Aorta (tissue), 5 donors: ENCODE measurements around the gene MICAL2. TPM values are rescaled to one million over a fixed set of nuclear protein-coding genes. Genes with fewer than 3 reads are reported as not detected.

ENCODE experiments used
- ATAC-seq: fragments of 200-7000 bp; cut with Tn5 transposase; one replicate; pipeline ENCODE4 v1.9.1; 2022; ENCODE audit warnings: moderate library complexity; ENCODE audit not compliant: low FRiP score
- DNase-seq, 2 donors: peaks; one replicate each; pipeline ENCODE4 v3.0.0-alpha.2; 2020
- H3K27ac ChIP-seq, 2 donors: one replicate each; pipeline ENCODE4 v1.5.1; 2013; ENCODE audit warnings: low read length in 2 of 2, mild to moderate bottlenecking in 2 of 2, moderate library complexity in 2 of 2, control low read depth in 1 of 2, inconsistent platforms in 1 of 2, low read depth in 1 of 2
- H3K27me3 ChIP-seq, 2 donors: one replicate each; pipeline ENCODE4 v1.6.1; 2013; ENCODE audit warnings: control low read depth in 1 of 2, low read length in 1 of 2, mild to moderate bottlenecking in 1 of 2, moderate library complexity in 1 of 2; ENCODE audit not compliant: insufficient read depth in 2 of 2, control insufficient read depth in 1 of 2
- H3K36me3 ChIP-seq, 2 donors: one replicate each; pipeline ENCODE4 v1.6.1; 2013; ENCODE audit warnings: control low read depth in 1 of 2, low read length in 1 of 2, mild to moderate bottlenecking in 1 of 2; ENCODE audit not compliant: insufficient read depth in 2 of 2, control insufficient read depth in 1 of 2
- H3K4me1 ChIP-seq, 2 donors: one replicate each; pipeline ENCODE4 v1.6.1; 2013; ENCODE audit warnings: low read length in 2 of 2, control low read depth in 1 of 2, mild to moderate bottlenecking in 1 of 2, moderate library complexity in 1 of 2; ENCODE audit not compliant: insufficient read depth in 2 of 2, control insufficient read depth in 1 of 2
- H3K4me3 ChIP-seq, 2 donors: one replicate each; pipeline ENCODE4 v1.5.1; 2013; ENCODE audit warnings: low read length in 2 of 2, control low read depth in 1 of 2, mild to moderate bottlenecking in 1 of 2
- H3K9me3 ChIP-seq: one replicate; pipeline ENCODE4 v1.6.1; 2013; ENCODE audit warnings: mild to moderate bottlenecking, low read length; ENCODE audit not compliant: control insufficient read depth
- WGBS, 2 donors: extraction: QIAGEN DNeasy Blood & Tissue Kit; methylation state at CpG; one replicate each; pipeline ENCODE4 v1.1.7; 2013; 5-methylcytosine and 5-hydroxymethylcytosine counted together
- intact Hi-C, 2 donors: fragments of 100-400 bp; cut with DNase I; formaldehyde crosslinking; loops; one replicate each; pipeline versions ENCODE4 v1.14.2 to v1.15.0; 2022
- polyA plus RNA-seq, 2 donors: library from polyadenylated mRNA; stranded (reverse); fragments of 200-250 nt; gene quantifications; one replicate each; pipeline ENCODE4 v1.2.3, GENCODE V29; 2013
- total RNA-seq, 2 donors: library from RNA; stranded (reverse); fragmentation: NEBNext Ultra II Directional; extraction: Animal tissue kit (Norgen Biotek cat#: 25700); gene quantifications; one replicate each; pipeline ENCODE4 v1.2.1, GENCODE V29; 2021
- donor health status: healthy with polysubstance abuse.
- donor health status: Bipolar disorder and iron deficiency.
- donor health status: DM: no; HTN: no; CAD: no.
- donor health status: DM: no; HTN: no; CAD: no.
- donor health status: DM: yes; HTN: yes; CAD: no.

The MICAL2 gene
- total and polyA plus RNA-seq, 4 donors, result 87.7 to 605 (median 280) TPM

DNA sequence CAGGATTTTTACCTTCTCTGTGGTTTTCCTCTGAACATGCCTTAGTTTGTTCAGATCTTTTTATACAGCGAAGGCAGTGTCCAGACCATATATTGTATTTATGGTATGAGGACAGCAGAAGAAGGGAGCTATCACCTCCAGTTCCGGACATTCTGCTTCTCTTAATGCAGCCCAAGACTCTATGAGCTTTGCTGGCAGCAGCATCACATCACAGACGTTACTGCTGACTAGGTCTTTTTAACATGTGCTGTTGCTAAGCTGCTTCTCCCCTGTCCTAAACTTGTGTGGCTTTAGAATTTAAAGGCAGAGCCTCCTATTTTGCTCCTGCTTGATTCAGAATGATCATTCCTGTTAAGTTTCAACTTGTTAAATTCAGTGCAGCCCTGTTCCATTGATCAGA, 13.4 kb downstream of the MICAL2 start:
- no peak for DNase-seq
- 34% methylated on average over 3 of the region's 3 CpGs for WGBS, 2 donors
- Histone ChIP-seq H3K27ac (peak overlapping the region; percentile 25 to 64), H3K36me3 (no peaks in the 10 kb centered on the region), H3K4me1 (peaks cover 8 to 11% of the 10 kb centered on the region in 2 donors), H3K4me3 (no peak overlapping the region), H3K9me3 (no peaks in the 10 kb centered on the region), H3K27me3 (no peaks in the 10 kb centered on the region)
- intact Hi-C loops, result no loop called here
- no peak for ATAC-seq

DNA sequence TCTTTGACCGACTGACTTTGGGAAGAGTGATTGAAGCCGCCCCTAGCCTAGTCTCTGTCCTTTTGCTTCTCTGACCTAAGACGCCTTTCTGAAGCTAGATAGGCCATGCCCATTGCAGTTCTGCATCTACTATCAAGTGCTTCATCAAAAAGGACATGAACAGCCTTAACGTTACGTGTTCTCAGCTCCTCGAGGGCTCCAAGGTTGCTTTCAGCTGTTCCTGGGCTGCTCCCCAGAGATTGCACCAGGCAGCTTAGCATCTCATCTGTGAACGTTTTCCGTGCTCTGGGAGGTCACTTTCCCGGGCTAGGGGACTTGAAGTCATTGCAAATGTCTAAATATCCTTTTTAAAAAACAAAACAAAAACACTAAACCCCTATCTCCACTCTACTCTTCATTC, 13.9 kb downstream of the MICAL2 start:
- whole genome bisulfite sequencing, 2 donors, result 31 to 38% methylated on average over 9 of the region's 9 CpGs
- Histone ChIP-seq H3K36me3 (no peaks in the 10 kb centered on the region), H3K9me3 (no peaks in the 10 kb centered on the region), H3K27me3 (no peaks in the 10 kb centered on the region), H3K4me1 (peaks cover 8 to 9% of the 10 kb centered on the region in 2 donors), H3K4me3 (no peak overlapping the region), H3K27ac (peak overlapping the region in 1 of 2 donors; percentile 64)
- no peak for DNase-seq
- no peak for ATAC-seq
- intact Hi-C loops, result no loop called here

DNA sequence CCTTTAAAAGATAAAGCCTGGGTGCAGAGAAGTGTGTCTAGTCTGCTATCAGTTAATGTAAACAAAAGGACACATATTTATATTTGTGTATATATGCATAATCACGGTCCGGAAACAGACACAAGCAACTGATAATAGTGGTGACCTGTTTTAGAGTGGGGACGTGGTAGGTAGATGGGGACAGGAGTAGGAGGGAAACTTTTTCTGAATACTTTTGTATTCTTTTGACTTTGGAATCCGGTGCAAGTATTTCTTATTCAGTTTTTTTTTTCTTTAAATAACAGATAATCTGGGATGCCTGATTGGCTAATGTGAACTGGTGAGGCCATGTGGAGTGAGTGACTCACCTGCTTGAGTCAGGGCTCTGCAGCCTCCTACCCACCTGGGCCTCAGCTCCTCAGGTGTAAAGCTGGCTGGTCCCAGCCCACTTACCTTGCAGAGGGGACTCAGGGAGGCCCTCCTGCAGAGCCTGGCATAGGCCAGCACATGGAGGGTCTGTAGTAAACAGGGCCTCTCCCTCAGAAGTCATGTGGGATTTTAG, 15.3 kb downstream of the MICAL2 start:
- WGBS, 2 donors, result 13 to 21% methylated on average over 4 of the region's 4 CpGs
- ATAC-seq (no peak), DNase-seq (no peak)
- Histone ChIP-seq H3K36me3 (peaks cover 0 to 2% of the 10 kb centered on the region in 2 donors), H3K4me1 (peaks cover 7 to 8% of the 10 kb centered on the region in 2 donors), H3K9me3 (no peaks in the 10 kb centered on the region), H3K4me3 (no peak overlapping the region), H3K27ac (peak overlapping the region in 1 of 2 donors; percentile 7), H3K27me3 (no peaks in the 10 kb centered on the region)
- intact Hi-C loops, result no loop called here

DNA sequence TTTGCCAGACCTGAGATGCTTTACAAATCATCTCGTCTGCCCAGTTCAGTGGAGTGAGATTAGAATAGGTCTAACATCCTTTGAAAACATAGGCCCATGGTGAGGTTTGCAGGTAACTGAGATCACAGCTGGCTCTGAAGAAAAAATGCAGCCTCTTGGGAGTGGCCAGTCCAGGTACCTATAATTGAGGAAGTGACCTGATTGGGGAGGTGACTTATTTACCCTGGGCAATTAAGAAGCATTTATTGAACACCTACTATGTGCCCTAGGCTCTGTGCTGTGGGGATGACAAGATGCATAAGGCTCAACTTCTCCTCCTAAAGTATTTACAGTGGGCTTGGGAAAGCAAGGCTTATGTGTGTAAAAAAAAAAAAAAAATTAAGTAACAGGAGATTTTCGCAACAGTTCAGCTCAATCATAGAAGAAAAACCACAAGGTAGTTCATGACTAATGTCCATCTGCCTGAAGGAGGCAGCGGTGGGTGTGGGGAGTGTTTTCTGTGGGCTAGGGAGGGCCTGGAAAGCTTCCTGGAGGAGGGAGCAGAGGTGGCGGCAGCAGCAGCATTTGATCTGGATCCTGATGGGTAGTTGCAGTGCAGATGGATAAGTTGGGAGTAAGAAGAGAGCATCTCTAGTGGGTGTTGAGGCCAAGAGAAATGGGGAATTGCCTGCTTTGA, 16.1 kb downstream of the MICAL2 start:
- no peaks in the 10 kb centered on the region for H3K27me3 ChIP-seq
- H3K4me3 ChIP-seq, result no peak overlapping the region
- peak overlapping the region in 1 of 2 donors; percentile 70 for H3K27ac ChIP-seq
- no peaks in the 10 kb centered on the region for H3K9me3 ChIP-seq
- intact Hi-C loops, result no loop called here
- DNase-seq (peak in 1 of 2 donors; percentile 58), ATAC-seq (no peak)
- H3K4me1 ChIP-seq, result peaks cover 4 to 8% of the 10 kb centered on the region in 2 donors
- 59 to 61% methylated on average over 4 of the region's 4 CpGs for WGBS, 2 donors
- H3K36me3 ChIP-seq, result peaks cover 0 to 2% of the 10 kb centered on the region in 2 donors

DNA sequence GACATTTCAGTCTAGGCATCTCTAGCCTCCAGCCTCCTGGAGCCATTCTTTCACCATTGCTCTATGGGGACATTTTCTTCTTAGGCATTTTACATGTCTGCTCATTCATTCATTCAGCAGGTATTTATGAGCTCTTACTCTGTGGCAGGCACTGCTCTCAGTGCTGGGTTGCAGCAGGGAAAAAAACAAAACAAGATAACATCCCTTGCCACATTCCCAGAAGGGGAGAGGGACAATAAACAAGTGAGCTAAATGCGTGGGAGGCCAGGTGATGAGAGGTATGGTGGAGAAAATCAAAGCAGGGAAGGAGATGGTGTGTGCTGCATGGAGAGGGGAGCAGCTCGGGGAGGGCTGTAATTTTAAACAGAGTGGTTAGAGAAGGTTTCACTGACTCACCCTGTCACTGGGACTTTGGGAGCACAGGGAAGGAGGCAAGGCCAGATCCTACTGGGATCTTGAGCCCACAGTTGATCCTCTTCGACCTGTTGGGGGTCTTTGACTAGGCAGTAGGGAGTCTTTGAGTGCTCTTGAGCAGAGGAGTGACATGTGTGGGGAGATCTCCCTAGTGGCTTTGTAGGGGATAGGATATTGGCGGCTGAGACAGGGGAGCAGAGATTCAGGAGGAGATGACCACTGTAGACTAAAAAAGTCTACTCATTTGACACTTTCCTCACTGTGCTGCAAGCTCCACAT, 17.0 kb downstream of the MICAL2 start:
- WGBS, 2 donors, result 46 to 63% methylated on average over 4 of the region's 4 CpGs
- intact Hi-C loops, result no loop called here
- no peaks in the 10 kb centered on the region for H3K9me3 ChIP-seq
- H3K4me3 ChIP-seq, result no peak overlapping the region
- peaks cover 4 to 8% of the 10 kb centered on the region in 2 donors for H3K4me1 ChIP-seq
- H3K36me3 ChIP-seq, result peaks cover 0 to 2% of the 10 kb centered on the region in 2 donors
- H3K27me3 ChIP-seq, result no peaks in the 10 kb centered on the region
- DNase-seq (no peak), ATAC-seq (no peak)
- peak overlapping the region in 1 of 2 donors; percentile 70 for H3K27ac ChIP-seq

DNA sequence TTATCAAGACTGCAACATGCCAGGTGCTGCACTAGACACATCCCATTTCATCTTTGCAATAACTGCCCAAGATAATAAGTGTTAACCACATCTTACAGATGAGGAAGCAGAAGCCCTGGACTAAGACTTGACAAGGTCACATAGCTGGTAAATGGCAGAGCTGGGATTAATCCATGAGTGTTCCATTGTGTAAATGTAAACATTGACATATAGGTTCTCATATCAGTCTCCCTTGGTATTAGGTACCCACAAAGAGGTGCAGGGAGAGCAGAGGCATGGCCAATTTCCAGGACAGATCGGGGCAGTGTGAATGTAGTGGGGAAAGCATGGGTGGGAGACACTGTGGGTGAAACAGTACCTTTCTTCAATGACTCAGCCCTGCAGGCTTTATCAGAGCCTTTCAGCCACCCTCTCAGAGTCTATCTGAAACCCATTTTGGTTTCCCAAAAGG, 17.9 kb downstream of the MICAL2 start:
- ATAC-seq (no peak), DNase-seq (no peak)
- Histone ChIP-seq H3K36me3 (peaks cover 0 to 2% of the 10 kb centered on the region in 2 donors), H3K9me3 (no peaks in the 10 kb centered on the region), H3K4me3 (no peak overlapping the region), H3K4me1 (peaks cover 3 to 8% of the 10 kb centered on the region in 2 donors), H3K27me3 (no peaks in the 10 kb centered on the region), H3K27ac (no peak overlapping the region)
- 31 to 42% methylated on average over 1 of the region's 1 CpG for WGBS, 2 donors
- intact Hi-C loops, result no loop called here

DNA sequence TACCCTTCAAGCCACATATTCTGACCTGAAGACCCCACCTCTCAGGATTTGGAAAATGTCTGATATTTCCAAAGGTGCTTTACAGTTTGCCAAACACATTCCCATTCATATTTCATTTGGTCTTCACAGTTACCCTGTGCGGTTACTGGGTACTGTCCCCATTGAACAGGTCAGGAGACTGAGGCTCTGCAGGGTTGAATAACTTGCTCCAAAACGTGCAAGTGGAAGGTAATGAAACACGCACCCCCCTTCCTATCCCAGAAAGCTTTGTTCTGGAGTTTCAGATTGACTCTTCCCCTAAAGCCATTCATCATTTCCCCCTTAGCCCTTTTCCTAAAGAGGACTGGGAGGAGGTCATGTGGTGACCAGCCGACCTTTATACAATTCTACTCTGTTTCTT, 18.8 kb downstream of the MICAL2 start:
- ATAC-seq (no peak), DNase-seq (no peak)
- no peak overlapping the region for H3K4me3 ChIP-seq
- H3K27ac ChIP-seq, result no peak overlapping the region
- intact Hi-C loops, result no loop called here
- no peaks in the 10 kb centered on the region for H3K9me3 ChIP-seq
- peaks cover 0 to 2% of the 10 kb centered on the region in 2 donors for H3K36me3 ChIP-seq
- H3K27me3 ChIP-seq, result no peaks in the 10 kb centered on the region
- WGBS, 2 donors, result 55 to 57% methylated on average over 4 of the region's 4 CpGs
- peaks cover 3 to 8% of the 10 kb centered on the region in 2 donors for H3K4me1 ChIP-seq

DNA sequence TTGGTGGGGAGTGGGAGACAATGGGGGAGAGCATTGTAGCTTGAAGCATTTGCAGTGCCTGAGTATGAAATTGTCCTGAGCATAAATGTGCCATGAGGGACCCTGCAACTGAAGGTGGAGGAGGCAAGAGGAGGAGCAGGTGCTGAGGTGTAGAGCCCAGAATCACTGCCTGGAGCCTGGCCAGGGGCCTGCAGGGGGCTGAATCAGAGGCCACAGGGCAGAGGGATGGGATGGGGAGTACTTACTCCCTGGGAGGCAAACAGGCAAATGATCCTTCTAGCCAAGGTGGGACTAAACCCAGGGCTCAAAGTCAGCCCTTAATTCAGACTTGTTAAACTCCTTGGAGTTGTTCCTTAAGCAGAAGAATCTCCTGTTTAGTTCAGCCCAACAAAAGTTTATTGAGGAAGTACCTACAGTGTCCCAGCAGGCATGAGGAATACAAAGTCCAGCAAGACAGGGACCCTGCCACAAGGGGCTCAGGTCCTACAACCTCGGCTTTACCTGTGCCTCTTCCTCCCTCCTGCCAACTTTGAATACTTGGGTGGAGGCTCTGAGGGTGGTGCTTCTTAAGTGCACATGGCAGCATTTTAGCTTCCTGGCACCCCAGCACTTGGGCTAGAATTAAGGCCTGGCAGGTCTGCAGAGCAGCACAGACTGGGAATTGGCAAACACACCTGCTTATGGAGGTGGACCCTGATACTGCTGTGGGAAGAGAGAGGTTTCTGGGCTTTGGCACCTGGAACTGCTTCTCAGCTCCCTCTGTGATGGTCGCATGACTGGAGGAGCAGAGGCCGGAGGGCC, 20.0 kb downstream of the MICAL2 start:
- ATAC-seq (no peak), DNase-seq (no peak)
- intact Hi-C loops, result no loop called here
- Histone ChIP-seq H3K27ac (peak overlapping the region in 1 of 2 donors; percentile 64), H3K4me1 (peaks cover 3 to 8% of the 10 kb centered on the region in 2 donors), H3K36me3 (peaks cover 0 to 2% of the 10 kb centered on the region in 2 donors), H3K4me3 (no peak overlapping the region), H3K27me3 (no peaks in the 10 kb centered on the region), H3K9me3 (no peaks in the 10 kb centered on the region)
- 72 to 73% methylated on average over 3 of the region's 3 CpGs for WGBS, 2 donors
